HEK293 (cell line): ENCODE measurements around the gene EIF5B.

ENCODE experiments used
- CTCF ChIA-PET: fragments of 350-600 bp; formaldehyde crosslinking; extraction: SDS; loops from one replicate; lab custom pipeline; 2021; ENCODE audit warnings: antibody characterized with exemption; lab: Yijun Ruan, JAX
- POLR2A ChIA-PET: fragments of 300-600 bp; formaldehyde crosslinking; extraction: SDS; loops from one replicate; lab custom pipeline; 2020; ENCODE audit warnings: antibody characterized with exemption, inconsistent platforms; lab: Yijun Ruan, JAX
- H3K27ac ChIP-seq: fragments of 200-500 bp; sonication (Bioruptor generic); 2 replicates; pipeline ENCODE4 v1.5.1; 2014; ENCODE audit warnings: low read depth, low read length, control low read depth, inconsistent platforms; ENCODE audit errors: extremely low read depth
- H3K36me3 ChIP-seq, 2 experiments: fragments of 200-500 bp in 1 of 2; sonication (Bioruptor generic) in 1 of 2; 1 replicate in 1 of 2; 2 replicates in 1 of 2; pipeline ENCODE4 v1.5.1; 2014 to 2017; ENCODE audit warnings: inconsistent platforms in 2 of 2, low read length in 2 of 2; ENCODE audit not compliant: control insufficient read depth in 2 of 2, insufficient read depth in 1 of 2
- H3K4me1 ChIP-seq: fragments of 200-500 bp; sonication (Bioruptor generic); 2 replicates; pipeline ENCODE4 v1.5.1; 2014; ENCODE audit warnings: mild to moderate bottlenecking, low read length, inconsistent platforms; ENCODE audit not compliant: control insufficient read depth, insufficient read depth
- H3K4me3 ChIP-seq: 2 replicates; pipeline ENCODE4 v1.5.1; 2011; ENCODE audit warnings: low read depth, mild to moderate bottlenecking, control low read depth, low read length, moderate library complexity
- H3K9me3 ChIP-seq: fragments of 200-500 bp; sonication (Bioruptor generic); 2 replicates; pipeline ENCODE4 v1.5.1; 2014; ENCODE audit warnings: low read depth, low read length, inconsistent platforms; ENCODE audit not compliant: control insufficient read depth, insufficient read depth
- HOXA7 ChIP-seq: sonication (generic); formaldehyde crosslinking; IDR thresholded peaks from 2 replicates; pipeline ENCODE4 v1.8.1; 2022; ENCODE audit warnings: missing genetic modification reagents, borderline replicate concordance
- KLF10 ChIP-seq: fragments of 450-650 bp; IDR thresholded peaks from 2 replicates; pipeline ENCODE4 v1.5.1; 2018; ENCODE audit warnings: missing biosample characterization, mild to moderate bottlenecking, missing genetic modification characterization
- KLF16 ChIP-seq: fragments of 450-650 bp; formaldehyde crosslinking; IDR thresholded peaks from 2 replicates; pipeline ENCODE4 v1.5.1; 2017; ENCODE audit warnings: missing biosample characterization, missing genetic modification characterization
- KLF8 ChIP-seq: fragments of 450-650 bp; formaldehyde crosslinking; IDR thresholded peaks from 2 replicates; pipeline ENCODE4 v1.5.1; 2016; ENCODE audit warnings: missing biosample characterization, missing genetic modification characterization
- PBX3 ChIP-seq: sonication (generic); formaldehyde crosslinking; IDR thresholded peaks from 2 replicates; pipeline ENCODE4 v1.8.1; 2022; ENCODE audit warnings: mild to moderate bottlenecking, moderate library complexity, missing genetic modification reagents
- SETDB1 ChIP-seq: IDR thresholded peaks from one replicate; pipeline ENCODE4 v1.6.1; 2017; ENCODE audit warnings: mild to moderate bottlenecking, low read length, moderate library complexity, mixed read lengths; ENCODE audit not compliant: insufficient read length
- SP2 ChIP-seq: fragments of 450-650 bp; formaldehyde crosslinking; IDR thresholded peaks from 2 replicates; pipeline ENCODE4 v1.5.1; 2016; ENCODE audit warnings: missing biosample characterization, missing genetic modification characterization
- ZBTB21 ChIP-seq: fragments of 450-650 bp; formaldehyde crosslinking; IDR thresholded peaks from 2 replicates; pipeline ENCODE4 v1.5.1; 2017; ENCODE audit warnings: missing biosample characterization, missing genetic modification characterization
- ZNF114 ChIP-seq: fragments of 450-650 bp; formaldehyde crosslinking; IDR thresholded peaks from 2 replicates; pipeline ENCODE4 v1.5.0; 2017; ENCODE audit warnings: missing biosample characterization, missing genetic modification characterization
- ZNF214 ChIP-seq: fragments of 450-650 bp; formaldehyde crosslinking; IDR thresholded peaks from 2 replicates; pipeline ENCODE4 v1.5.1; 2017; ENCODE audit warnings: missing biosample characterization, mild to moderate bottlenecking, missing genetic modification characterization, borderline replicate concordance
- ZNF24 ChIP-seq: fragments of 450-650 bp; formaldehyde crosslinking; IDR thresholded peaks from 2 replicates; pipeline ENCODE4 v1.5.1; 2016; ENCODE audit warnings: missing biosample characterization, missing genetic modification characterization
- ZNF26 ChIP-seq: fragments of 450-650 bp; formaldehyde crosslinking; IDR thresholded peaks from 2 replicates; pipeline ENCODE4 v1.5.1; 2016; ENCODE audit warnings: missing biosample characterization, missing genetic modification characterization
- ZNF311 ChIP-seq: fragments of 450-650 bp; formaldehyde crosslinking; IDR thresholded peaks from 2 replicates; pipeline ENCODE4 v1.5.1; 2017; ENCODE audit warnings: missing biosample characterization, missing genetic modification characterization, borderline replicate concordance
- ZNF394 ChIP-seq: fragments of 450-650 bp; formaldehyde crosslinking; IDR thresholded peaks from 2 replicates; pipeline ENCODE4 v1.5.1; 2016; ENCODE audit warnings: missing biosample characterization, missing genetic modification characterization, mild to moderate bottlenecking, moderate library complexity, borderline replicate concordance
- ZNF433 ChIP-seq: fragments of 450-650 bp; formaldehyde crosslinking; IDR thresholded peaks from 2 replicates; pipeline ENCODE4 v1.5.1; 2016; ENCODE audit warnings: missing biosample characterization, missing genetic modification characterization, low read depth
- ZNF521 ChIP-seq: fragments of 450-650 bp; formaldehyde crosslinking; IDR thresholded peaks from 2 replicates; pipeline ENCODE4 v1.5.1; 2017; ENCODE audit warnings: missing biosample characterization, mild to moderate bottlenecking, missing genetic modification characterization
- ZNF529 ChIP-seq: fragments of 450-650 bp; formaldehyde crosslinking; IDR thresholded peaks from 2 replicates; pipeline ENCODE4 v1.5.1; 2017; ENCODE audit warnings: missing genetic modification characterization, missing biosample characterization; ENCODE audit not compliant: insufficient replicate concordance
- ZNF585B ChIP-seq: fragments of 450-650 bp; formaldehyde crosslinking; IDR thresholded peaks from 2 replicates; pipeline ENCODE4 v1.5.1; 2016; ENCODE audit warnings: missing biosample characterization, missing genetic modification characterization
- ZNF600 ChIP-seq: fragments of 450-650 bp; formaldehyde crosslinking; IDR thresholded peaks from 2 replicates; pipeline ENCODE4 v1.5.1; 2016; ENCODE audit warnings: missing biosample characterization, missing genetic modification characterization
- ZNF658 ChIP-seq: fragments of 450-650 bp; formaldehyde crosslinking; IDR thresholded peaks from 2 replicates; pipeline ENCODE4; 2016; ENCODE audit warnings: missing biosample characterization, missing genetic modification characterization
- ZNF664 ChIP-seq: fragments of 450-650 bp; formaldehyde crosslinking; IDR thresholded peaks from 2 replicates; pipeline ENCODE4 v1.5.1; 2016; ENCODE audit warnings: missing biosample characterization, missing genetic modification characterization
- ZNF843 ChIP-seq: fragments of 450-650 bp; formaldehyde crosslinking; IDR thresholded peaks from 2 replicates; pipeline ENCODE4 v1.5.1; 2016; ENCODE audit warnings: missing biosample characterization, missing genetic modification characterization
- TF ChIP-seq, protein P1 (sequence below): fragments of 450-650 bp; formaldehyde crosslinking; IDR thresholded peaks from 2 replicates; pipeline ENCODE4 v1.5.1; 2016; ENCODE audit warnings: missing biosample characterization, missing genetic modification characterization

Gene EIF5B

DNA sequence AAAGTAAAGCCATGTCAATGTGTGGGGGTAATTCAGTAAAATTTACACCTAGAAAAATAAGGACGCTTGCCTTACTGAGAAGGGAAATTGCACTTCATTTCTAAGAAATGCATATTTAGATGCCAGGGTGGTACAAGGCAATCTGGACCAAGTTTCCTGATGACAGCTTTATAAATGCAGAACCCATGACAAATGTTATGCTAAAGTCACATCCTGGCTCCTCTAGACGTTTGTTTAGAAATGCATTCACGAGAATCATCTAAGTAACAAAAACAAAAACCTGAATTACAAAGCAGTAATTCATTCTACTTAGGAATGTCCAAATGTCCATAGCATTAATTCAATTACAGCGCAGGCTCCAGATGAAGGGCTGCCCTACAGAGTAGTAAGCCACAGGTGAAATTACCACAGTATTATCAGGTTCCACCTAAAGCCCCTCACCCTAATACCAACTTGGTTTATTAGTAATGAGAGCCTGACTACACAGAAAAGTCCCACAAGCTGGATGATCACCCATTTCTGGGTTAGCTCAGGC, 102.8 kb downstream of the EIF5B start:
- H3K4me1 ChIP-seq: no peaks in the 10 kb centered on the region
- peaks cover 12 to 35% of the 10 kb centered on the region in 2 experiments; a peak in 2 of 3 replicates for H3K36me3 ChIP-seq
- TF ChIP-seq ZNF585B (tag by site-specific recombination) (no peak), ZNF394 (tag by site-specific recombination) (no peak), SP2 (no peak), KLF16 (no peak), ZNF658 (tag by site-specific recombination) (no peak), ZNF26 (tag by site-specific recombination) (no peak), HOXA7 (no peak), ZNF311 (tag by site-specific recombination) (no peak), KLF8 (no peak), ZNF214 (no peak), ZNF664 (tag by site-specific recombination) (no peak), ZNF24 (tag by site-specific recombination) (no peak), SETDB1 (no peak), ZNF600 (tag by site-specific recombination) (no peak), ZNF521 (tag by site-specific recombination) (no peak), KLF10 (tag by site-specific recombination) (no peak), PBX3 (CRISPR knock-in tag) (no peak), ZNF843 (tag by site-specific recombination) (no peak), ZNF529 (tag by site-specific recombination) (no peak)
- TF ChIP-seq, protein P1, sequence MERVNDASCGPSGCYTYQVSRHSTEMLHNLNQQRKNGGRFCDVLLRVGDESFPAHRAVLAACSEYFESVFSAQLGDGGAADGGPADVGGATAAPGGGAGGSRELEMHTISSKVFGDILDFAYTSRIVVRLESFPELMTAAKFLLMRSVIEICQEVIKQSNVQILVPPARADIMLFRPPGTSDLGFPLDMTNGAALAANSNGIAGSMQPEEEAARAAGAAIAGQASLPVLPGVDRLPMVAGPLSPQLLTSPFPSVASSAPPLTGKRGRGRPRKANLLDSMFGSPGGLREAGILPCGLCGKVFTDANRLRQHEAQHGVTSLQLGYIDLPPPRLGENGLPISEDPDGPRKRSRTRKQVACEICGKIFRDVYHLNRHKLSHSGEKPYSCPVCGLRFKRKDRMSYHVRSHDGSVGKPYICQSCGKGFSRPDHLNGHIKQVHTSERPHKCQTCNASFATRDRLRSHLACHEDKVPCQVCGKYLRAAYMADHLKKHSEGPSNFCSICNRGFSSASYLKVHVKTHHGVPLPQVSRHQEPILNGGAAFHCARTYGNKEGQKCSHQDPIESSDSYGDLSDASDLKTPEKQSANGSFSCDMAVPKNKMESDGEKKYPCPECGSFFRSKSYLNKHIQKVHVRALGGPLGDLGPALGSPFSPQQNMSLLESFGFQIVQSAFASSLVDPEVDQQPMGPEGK: no peak
- no peak overlapping the region for H3K4me3 ChIP-seq
- H3K9me3 ChIP-seq: no peaks in the 10 kb centered on the region
- H3K27ac ChIP-seq: no peak overlapping the region
- ChIA-PET POLR2A (interaction anchor here (0.5 kb wide), 1 partner anchor 32 kb away, joined by 3 read pairs; no protein-coding TSS in a partner anchor), CTCF (interaction anchor here (0.6 kb wide), 1 partner anchor 930 kb away, joined by 3 read pairs; no protein-coding TSS in a partner anchor)

GRCh38 chr2:99442837-99443236, 105.6 kb downstream of the EIF5B start:
- no peak overlapping the region for H3K27ac ChIP-seq
- ChIA-PET CTCF (interaction anchor here (1.5 kb wide), 1 partner anchor 9 kb away, joined by 7 read pairs; no protein-coding TSS in a partner anchor), POLR2A (interaction anchor here (2.4 kb wide), 1 partner anchor 106 kb away, joined by 6 read pairs; the partner anchor contains the start of genes EIF5B and TXNDC9)
- H3K4me3 ChIP-seq: no peak overlapping the region
- no peaks in the 10 kb centered on the region for H3K9me3 ChIP-seq
- no peaks in the 10 kb centered on the region for H3K4me1 ChIP-seq
- peaks cover 16 to 36% of the 10 kb centered on the region in 2 experiments for H3K36me3 ChIP-seq
- TF ChIP-seq ZNF114 (tag by site-specific recombination) (no peak), ZNF433 (tag by site-specific recombination) (no peak), ZBTB21 (tag by site-specific recombination) (no peak)
